ENCODE data around the gene TAS2R38.

DNA sequence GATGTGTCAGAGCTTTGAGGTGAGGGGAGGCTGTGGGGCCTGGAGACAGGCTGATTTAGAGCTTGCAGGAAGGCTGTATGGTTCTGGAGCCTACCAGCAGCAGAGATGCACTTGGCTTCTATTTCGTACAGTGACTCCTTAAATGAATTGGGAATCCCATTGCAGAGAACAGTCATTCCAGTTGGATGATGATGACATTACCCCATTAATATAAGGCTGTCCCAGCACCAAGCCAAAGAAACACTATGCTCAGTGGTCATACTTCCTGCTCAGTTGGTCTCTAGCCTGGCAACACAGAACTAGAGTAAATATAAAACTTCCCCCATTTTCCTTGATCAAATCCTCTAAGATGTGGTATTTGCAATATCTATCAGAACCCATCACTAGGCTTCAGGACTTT, 21.1 kb downstream of the TAS2R38 start:
- TF ChIP-seq CTCF (IDR thresholded peaks at IDR 0.05) (no peak), EP300 (IDR thresholded peaks at IDR 0.05) (no peak), POLR2A (IDR thresholded peaks at IDR 0.05) (no peak)
